ENCODE data around the gene CCDC80.
"Not testable (repeated sequence)": the region's sequence is repeated elsewhere in the genome, so short reads cannot be mapped to it uniquely, and the experiment has no call there.

Gene CCDC80, protein sequence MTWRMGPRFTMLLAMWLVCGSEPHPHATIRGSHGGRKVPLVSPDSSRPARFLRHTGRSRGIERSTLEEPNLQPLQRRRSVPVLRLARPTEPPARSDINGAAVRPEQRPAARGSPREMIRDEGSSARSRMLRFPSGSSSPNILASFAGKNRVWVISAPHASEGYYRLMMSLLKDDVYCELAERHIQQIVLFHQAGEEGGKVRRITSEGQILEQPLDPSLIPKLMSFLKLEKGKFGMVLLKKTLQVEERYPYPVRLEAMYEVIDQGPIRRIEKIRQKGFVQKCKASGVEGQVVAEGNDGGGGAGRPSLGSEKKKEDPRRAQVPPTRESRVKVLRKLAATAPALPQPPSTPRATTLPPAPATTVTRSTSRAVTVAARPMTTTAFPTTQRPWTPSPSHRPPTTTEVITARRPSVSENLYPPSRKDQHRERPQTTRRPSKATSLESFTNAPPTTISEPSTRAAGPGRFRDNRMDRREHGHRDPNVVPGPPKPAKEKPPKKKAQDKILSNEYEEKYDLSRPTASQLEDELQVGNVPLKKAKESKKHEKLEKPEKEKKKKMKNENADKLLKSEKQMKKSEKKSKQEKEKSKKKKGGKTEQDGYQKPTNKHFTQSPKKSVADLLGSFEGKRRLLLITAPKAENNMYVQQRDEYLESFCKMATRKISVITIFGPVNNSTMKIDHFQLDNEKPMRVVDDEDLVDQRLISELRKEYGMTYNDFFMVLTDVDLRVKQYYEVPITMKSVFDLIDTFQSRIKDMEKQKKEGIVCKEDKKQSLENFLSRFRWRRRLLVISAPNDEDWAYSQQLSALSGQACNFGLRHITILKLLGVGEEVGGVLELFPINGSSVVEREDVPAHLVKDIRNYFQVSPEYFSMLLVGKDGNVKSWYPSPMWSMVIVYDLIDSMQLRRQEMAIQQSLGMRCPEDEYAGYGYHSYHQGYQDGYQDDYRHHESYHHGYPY

DNA sequence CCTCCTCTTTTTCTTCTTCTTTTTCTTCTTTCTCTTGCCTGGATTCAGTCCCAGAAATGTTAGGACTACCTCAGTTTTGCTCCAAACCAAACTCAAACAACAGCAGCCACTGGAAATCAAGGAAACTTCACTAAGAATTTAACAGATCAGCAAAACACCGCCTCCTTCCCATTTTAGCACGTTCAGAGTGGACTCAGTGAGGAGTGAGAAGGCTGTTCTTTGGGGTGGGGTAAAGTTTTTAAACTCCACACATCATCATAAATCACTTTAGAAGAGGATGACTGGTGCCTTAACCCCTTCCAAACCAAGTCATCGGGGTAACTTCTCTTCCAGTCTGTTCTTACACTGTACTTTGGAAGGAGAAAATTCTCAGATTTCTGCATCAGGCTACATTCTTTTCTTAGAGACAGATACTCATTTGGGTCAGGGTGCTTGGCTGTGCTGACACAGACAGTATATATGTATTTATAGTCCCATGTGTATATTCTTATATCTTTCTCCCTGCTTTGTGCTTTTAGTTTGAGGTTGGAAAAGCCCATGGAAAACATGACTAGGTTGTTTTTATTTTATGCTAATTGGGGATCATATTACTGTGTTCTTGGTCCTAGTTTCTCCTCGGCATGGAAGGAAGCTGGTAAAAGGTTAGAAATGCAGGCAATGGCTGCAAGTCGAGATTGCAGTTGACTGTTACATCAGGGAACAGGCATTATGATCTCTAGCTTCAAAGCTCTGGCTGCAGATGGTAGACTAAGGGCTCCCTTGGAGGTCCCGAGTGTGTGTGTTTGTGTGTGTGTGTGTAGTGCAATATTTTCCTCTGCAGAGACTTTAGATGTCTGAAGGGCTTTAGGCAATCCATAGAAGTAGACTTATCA lies at the start of gene CCDC80:
Gene CCDC80, minus strand, starts transcription at position 214 of the 872 bp plus-strand sequence. CDS start 1,238 bp downstream, outside the sequence.
- DNase-seq = no peak

DNA sequence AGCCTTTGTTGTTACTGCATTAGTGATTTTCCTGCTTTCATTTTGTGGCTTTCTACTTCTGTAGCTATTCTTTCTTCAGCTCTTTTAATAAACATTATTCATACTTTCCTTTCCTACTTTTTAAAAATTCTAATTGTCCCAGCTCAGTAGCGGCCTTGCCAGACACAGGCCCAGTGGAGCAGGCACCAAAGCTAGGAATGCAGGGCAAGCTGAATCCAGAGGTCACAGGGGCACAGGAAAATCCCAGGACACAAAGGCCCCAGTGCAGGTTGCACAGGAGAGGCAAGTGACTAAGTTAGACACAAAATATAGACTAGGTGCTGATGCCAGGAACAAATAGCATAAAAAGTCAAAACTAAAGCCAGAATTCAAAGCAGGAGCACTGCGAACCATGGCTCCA lies 49.0 kb upstream of the CCDC80 start:
- no peak for DNase-seq

DNA sequence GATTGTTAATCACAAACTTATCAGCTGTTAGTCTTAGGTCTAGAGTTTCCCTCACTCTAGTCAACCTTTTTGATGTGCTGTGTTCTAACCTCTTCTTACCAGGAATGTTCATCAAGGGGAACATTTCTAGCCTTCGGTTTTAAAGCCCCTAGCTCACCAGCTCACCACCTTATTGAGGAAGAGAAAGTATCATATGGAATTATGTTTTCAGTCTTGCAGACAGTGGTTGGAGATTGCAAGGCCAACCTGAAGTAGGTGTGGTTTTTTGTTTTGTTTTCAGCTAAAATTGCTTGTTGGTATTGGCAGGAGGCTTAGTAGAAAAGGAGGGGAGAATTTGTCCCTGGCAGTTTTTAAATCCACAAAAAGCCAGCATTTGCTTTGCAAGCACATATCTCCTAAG lies 48.4 kb upstream of the CCDC80 start:
- DNase-seq = no peak

DNA sequence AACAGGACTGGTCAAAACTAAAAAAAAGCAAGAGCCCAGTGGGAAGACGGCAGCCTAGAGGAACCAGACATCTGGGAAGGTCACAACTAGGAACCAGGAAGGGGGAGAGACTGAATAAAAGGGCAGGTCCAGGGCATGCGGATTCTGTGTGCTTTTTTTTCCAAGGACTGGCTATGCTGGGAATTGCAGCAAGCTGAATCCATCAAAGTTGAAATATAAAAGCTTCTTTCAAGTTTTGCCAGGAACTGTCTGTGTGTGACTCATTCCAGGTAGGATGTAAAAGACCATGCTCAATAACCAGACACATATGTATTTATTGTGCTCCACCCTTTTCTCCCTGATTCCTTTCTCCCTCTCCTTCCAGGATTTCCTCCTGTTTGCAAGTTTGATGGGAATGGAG lies 47.9 kb upstream of the CCDC80 start:
- DNase-seq = no peak

DNA sequence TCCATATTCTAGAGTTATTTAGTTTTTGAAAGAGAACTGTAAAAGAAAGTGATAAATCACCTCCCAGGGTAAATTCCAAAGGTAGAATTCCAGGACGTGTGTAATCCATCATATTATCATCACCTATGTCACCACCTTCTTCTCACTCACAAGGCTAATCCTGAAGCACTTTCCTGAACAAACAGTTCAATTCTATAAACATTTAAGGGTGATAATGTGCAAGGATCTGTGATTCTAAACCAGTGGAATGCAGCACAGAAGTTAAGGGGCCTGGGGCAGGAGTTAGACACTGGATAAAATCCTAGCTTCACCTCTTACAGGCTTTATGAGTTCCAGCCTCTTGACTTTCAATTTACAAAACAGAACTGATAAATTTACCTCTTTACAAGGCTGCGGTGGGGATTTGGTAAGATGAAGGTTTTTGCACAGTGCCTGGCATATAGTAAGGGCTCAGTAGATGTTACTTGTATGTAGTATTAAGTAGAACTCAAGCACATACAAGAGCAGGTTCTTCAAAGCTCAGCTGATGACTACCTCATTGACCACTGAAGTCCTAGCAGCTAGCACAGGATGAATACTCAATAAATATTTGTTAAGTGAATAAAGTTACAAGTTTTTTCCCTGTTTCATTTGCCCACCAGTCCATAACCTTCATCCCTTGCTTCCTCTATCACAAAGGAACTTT lies 47.3 kb upstream of the CCDC80 start:
- DNase-seq = no peak

DNA sequence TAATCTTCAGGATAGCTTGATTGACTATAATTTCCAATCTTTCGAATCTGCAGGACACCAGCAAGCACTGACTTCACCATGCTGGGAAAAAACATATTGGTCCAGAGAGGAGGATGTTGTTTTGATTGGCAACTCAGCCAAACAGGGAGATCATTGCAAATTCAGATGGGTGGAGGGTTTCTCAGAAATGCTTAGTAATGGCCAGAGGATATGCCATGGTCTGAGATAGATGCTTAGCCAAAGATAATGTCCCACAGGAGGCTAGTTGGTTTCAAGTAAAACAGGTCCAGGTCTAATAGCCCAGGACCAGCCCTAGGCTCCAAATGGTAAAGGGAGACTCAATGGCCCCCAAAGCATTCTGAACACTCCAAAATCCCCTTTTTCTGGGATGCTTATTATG lies 46.7 kb upstream of the CCDC80 start:
- DNase-seq = no peak

DNA sequence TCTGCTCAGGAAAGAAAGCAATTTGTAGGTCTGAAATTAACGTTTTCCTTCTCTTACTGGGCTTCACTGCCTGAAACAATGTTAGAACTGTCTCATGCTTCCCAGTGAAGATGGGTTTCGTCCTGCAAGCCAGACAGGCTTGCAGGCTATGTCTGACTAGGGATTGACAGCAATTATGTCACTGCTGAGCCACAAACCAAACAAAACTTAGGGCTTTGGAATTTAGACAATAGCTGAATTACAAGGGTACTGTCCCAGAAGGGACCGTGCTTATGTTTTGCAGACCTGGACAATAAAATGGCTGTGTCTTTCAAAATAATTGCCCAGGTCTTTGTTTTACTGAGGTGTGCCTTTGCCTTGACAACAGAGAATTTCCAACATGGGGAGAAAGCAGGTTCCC lies 46.3 kb upstream of the CCDC80 start:
- DNase-seq = no peak

DNA sequence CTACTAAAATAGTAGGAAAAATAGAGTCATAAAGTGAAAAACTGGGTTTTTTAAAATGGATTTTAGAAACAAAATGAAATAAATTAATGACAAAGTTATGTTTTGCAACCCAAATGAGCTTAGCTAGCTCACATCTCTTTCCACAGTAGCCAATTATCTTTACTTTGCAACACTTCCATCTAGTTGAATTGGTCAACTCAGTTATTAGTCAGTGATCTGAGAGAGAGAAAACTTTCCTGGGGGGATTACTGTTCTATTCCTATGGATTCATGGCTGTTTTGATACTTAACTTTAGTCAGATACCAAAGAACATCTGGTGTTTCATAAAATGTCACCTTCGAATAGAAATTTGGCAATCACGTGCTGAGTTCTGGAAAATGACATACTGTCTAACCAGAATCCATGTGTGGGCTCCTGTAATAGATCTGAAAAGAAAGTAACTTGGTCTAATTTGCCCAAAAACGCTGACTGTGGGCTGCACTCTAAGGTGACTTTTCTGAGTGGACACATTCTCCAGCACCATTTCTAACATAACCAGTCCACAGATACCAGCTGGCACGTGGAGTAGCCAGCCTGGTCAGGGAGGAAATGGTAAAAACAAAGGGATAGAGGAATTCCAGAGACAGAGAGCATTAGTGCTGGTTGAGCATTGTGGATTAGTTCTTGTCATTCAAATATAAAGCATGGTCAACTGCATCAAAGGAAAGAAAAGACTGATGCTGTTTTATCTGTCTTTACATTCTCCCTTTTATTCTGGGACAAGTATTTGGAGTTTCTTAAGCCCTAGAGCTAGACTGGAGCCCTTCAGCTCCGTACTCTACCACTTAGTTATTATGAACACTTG lies 45.2 kb upstream of the CCDC80 start:
- no peak for DNase-seq

DNA sequence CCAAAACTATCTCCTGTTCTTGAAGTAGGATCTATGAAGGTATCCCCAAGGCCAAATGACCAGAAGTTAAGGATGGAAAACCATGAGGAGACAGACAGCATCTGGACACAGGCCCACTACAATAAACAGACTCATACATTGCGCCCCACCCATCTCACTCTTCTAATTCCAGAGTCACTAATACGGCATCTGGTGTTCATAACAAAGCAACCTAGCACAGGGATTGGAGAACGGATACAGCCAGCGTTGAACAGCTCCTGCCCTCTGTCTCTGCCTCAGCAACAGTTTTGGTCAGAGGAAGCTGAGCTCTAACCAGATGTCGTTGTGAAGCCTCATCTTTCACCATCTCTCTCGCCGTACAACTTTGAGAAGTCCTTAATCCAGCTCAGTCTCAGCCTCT lies 44.5 kb upstream of the CCDC80 start:
- no peak for DNase-seq

DNA sequence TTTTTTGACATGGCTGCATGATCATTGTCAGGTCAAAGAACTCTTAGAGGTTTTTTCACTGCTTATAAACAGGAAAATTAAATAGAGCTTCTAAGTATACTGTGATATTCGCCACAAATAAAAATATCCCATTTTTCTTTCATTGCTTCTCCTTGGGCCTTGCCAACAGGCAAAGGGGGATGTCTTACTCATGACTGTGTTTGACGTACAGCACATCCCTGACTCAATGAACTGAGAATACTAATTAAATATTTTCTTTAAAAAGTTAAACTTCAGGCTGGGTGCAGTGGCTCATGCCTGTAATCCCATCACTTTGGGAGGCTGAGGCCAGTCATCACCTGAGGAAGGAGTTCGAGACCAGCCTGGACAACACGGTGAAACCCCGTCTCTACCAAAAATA lies 41.4 kb upstream of the CCDC80 start:
- no peak for DNase-seq

DNA sequence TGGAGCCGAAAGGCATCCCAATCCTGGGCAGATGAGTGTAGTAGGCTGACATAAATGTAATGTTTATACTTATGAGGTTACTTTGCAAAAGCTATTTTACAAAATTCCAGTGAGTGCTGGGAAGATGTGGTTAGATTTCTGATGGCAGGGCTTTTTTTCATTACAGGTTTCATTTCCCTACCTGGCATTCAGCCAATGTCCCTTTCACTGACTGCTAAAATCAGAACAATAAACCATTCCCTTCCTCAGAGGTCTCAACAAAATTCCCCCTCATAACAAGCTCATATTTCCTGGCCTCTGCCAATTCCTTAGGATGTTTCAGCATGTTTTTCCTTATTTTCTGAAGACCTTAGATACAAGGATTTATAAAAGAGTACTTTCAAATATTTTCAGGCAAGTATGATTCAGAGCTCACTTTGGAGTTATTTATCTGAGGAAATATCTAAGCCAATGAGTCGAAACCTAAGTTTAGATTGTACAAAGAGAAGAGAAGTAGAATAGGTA lies 40.9 kb upstream of the CCDC80 start:
- DNase-seq = no peak

DNA sequence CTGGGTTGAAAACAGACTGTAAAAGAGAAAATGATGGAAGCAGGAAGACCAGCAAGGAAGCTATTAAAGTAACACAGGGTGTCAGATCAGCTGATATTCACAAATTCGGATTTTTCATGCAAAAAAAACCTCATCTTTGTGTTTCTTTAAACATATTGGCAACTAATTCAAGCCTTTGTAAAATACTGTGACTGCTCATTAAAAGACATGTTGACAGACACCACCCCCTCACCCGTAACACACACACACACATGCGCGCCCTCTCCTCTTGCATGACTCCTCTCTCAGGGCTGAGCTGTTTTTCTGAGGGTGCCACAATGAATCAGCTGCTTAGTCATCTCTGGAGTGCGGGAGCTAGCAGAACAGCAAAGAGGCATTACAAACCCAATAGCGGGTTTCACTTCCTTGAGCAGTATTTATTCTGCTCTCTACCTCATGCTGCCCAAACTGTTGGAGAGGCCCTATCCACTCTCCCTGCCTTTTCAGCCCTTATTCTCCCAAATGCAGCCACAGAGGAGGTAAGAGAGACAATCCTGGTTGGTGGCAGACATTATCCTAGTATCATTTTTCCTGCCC lies 35.8 kb upstream of the CCDC80 start:
- peak; percentile 30 for DNase-seq

DNA sequence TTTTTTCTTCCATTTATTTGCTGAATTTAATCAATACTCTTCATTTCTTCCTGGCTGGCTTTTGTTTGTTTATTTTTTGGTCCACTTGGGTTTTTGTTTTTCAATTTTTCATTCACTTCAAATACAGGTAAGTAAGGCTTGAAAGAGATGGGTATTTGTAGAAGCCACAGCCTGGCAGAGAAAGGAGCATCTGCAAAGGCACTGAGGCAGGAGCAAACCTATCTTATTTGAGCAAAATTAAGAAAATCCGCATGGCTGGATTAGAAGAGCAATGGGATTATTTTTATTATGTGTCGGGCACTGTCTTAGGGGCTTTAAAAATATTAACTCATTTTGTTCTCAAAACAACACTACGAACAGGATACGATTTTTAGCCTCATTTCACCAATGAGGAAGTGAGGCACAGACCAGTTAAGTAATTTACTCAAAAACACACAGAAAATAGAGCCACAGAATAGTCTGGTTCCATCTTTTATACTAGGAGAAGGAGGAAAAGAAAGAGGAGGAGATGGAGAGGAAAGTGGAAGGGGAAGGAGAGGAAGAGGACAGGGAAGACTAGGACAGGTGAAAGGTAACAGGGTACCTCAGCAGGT lies 35.1 kb upstream of the CCDC80 start:
- no peak for DNase-seq

DNA sequence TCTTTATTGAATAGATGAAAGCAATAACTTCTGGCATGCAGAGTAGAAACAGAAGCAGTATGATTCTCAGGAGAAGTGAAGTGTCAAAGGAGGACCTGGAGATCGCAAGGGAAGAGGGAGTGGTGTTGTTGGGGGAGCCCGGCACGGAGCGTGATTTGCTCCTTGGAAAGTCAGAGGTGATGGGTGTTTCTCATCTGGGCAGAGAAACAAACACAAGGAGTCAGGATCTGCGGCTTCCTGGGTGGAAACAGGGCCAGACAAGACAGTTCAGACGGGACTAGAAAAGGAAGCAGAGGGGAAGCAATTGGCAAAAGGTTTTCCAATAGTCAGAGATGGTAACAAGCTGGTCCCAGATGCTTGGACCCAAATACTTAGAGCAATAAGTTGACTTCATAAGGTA lies 34.4 kb upstream of the CCDC80 start:
- no peak for DNase-seq

DNA sequence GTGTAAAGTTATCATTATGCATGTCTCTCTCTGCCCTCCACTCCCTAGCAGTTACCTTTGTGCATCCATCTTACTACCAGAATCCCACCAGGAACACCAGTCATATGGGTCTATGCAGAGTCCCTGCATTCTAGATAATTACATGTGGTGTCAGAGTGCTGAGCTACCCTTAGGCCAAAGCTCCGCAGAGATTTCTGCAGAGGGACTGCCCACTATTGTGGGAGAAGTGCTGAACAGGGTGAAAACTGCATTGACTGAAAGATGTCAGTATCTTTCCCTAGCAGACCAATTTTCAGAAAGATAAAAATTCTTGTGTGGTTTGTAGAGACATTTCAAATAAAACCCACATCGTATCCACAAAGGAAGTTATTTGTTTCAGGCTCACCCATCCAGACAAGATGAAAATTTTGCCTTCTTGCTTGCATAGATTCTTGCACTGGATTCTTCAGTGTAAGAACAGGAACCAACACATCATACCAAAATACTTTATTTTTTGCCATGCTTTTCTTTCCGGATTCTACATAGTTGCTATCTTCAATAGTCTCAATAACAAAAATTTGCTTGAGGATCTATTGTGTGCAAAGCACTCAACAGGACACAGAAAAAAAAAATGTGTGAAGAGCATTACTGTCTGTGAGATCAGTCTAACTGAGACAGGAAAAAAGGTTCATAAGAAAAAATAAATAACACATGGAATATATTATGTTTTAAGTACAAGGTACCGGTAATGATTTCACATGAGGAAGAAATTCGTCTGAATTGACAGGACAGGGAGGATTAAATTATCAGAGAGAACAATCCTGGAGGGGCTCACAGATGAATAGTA lies 32.0 kb upstream of the CCDC80 start:
- DNase-seq = no peak

DNA sequence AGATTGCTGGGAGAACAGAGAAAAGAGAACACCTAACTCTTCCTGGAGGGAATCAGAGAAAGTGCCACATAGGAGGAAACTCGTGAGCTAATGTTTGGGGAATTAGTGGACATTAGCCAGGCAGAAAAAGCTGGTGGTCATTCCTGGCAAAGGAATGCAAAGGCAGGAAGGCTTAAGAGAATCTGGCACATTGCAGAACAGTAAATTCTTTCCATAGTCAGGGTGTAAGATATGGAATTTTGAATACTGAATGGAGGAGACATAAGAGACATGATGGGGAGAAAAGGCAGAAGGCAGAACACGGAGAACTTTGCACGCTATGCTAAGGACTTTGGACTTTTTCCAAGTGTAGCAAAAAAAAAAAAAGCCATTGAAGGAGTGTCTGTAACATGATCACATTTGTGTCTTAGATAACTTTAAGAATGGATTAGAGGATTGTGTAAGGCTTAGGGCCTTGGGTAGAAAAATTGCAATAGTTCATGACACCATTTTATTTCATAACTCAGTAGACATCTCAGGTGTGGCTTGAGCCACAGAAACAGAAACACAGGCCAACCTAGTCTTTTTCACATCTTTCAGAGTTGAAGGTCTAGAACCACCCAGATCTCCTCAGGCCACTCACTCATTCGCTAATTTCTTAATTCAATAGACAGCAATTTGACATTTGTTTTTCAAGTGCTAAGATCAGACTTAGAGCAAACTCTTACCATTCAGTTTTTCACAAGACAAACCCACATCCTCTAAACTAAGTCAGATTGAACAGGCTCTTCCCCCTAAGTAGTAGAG lies 31.2 kb upstream of the CCDC80 start:
- no peak for DNase-seq

DNA sequence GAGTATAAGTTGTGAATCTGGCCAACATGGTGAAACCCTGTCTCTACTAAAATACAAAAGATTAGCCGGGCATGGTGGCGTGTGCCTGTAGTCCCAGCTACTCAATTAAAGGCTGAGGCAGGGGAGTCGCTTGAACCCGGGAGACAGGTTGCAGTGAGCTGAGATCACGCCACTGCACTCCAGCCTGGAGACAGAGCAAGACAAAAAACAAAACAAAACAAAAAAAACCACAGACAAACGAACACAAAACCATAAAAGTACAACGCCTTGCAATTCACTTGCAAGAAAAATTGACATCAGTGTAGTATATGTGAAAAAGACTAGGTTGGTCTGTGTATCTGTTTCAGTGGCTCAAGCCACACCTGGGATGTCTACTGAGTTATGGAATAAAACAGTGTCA lies 29.9 kb upstream of the CCDC80 start:
- no peak for DNase-seq

DNA sequence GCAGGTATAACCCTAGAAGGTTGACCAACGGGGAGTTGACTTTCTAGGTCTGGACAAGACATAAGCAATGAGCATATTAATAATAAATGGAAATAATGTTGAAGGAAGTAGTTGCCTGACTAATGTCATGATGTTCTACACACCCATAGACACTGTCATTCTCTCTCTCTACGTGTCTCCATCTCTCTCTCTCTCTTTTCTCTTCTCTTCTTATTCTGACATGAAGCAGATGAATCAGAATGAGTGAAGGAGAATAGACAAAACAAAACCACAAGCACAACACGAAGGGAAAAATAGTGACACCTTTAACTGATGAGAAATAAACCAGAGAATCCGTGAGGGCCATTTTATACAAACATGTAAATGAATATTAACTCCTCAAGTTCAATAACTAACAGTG lies 26.7 kb upstream of the CCDC80 start:
- DNase-seq = no peak

DNA sequence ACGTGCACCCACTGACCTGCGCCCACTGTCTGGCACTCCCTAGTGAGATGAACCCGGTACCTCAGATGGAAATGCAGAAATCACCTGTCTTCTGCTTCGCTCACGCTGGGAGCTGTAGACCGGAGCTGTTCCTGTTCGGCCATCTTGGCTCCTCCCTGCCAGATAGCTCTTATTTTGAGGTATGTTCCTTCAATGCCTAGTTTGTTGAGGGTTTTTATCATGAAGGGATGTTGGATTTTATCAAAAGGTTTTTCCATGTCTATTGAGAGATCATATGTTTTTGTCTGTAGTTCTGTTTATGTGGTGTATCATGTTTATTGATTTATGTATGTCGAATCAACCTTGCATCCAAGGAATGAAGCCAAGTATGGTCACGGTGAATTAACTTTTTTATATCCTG lies 24.1 kb upstream of the CCDC80 start:
- DNase-seq = not testable (repeated sequence)
